Neuronal stem cell (in vitro differentiated cells): Measurements from ENCODE around the gene UBN1.

Source experiments
- DNase-seq: peaks from one replicate; pipeline ENCODE4 v3.0.0-alpha.2; 2013; ENCODE audit warnings: low spot score
- H2AFZ ChIP-seq: one replicate; pipeline ENCODE4 v1.6.1; 2013; ENCODE audit warnings: mild to moderate bottlenecking, low read length, inconsistent platforms
- H2AK5ac ChIP-seq: 2 replicates; pipeline ENCODE4 v1.6.1; 2013; ENCODE audit warnings: low read depth, mild to moderate bottlenecking, inconsistent platforms, low read length, moderate library complexity, mixed read lengths
- H2BK120ac ChIP-seq: 2 replicates; pipeline ENCODE4 v1.6.1; 2013; ENCODE audit warnings: low read depth, mild to moderate bottlenecking, inconsistent platforms, low read length, moderate library complexity, mixed read lengths
- H2BK12ac ChIP-seq: one replicate; pipeline ENCODE4 v1.6.1; 2013; ENCODE audit warnings: low read length, inconsistent platforms
- H2BK15ac ChIP-seq: 2 replicates; pipeline ENCODE4 v1.6.1; 2013; ENCODE audit warnings: mild to moderate bottlenecking, low read length, inconsistent platforms, mixed read lengths
- H2BK5ac ChIP-seq: one replicate; pipeline ENCODE4 v1.6.1; 2013; ENCODE audit warnings: inconsistent platforms, mild to moderate bottlenecking, low read length, moderate library complexity
- H3K14ac ChIP-seq: one replicate; pipeline ENCODE4 v1.6.1; 2013; ENCODE audit warnings: low read length, inconsistent platforms
- H3K18ac ChIP-seq: 2 replicates; pipeline ENCODE4 v1.6.1; 2013; ENCODE audit warnings: low read length, inconsistent platforms
- H3K23ac ChIP-seq: 2 replicates; pipeline ENCODE4 v1.6.1; 2013; ENCODE audit warnings: low read depth, mild to moderate bottlenecking, mixed read lengths, low read length, inconsistent platforms; ENCODE audit not compliant: poor library complexity
- H3K27ac ChIP-seq: replicated peaks from 3 replicates; pipeline ENCODE4 v1.5.1; 2013; ENCODE audit warnings: low read length, inconsistent platforms
- H3K27me3 ChIP-seq, 3 experiments: 2 replicates each; pipeline ENCODE4 v1.6.1; 2013; ENCODE audit warnings: low read length in 3 of 3, mild to moderate bottlenecking in 2 of 3, inconsistent platforms in 1 of 3, low read depth in 1 of 3, mixed read lengths in 1 of 3, moderate library complexity in 1 of 3; ENCODE audit not compliant: control insufficient read depth in 3 of 3, insufficient read depth in 3 of 3
- H3K36me3 ChIP-seq, 2 donors: replicated peaks in 1 of 2; 2 replicates each; pipeline ENCODE4 v1.6.1; 2013; ENCODE audit warnings: low read length in 2 of 2; ENCODE audit not compliant: control insufficient read depth in 2 of 2, insufficient read depth in 2 of 2
- H3K4ac ChIP-seq: 2 replicates; pipeline ENCODE4 v1.6.1; 2013; ENCODE audit warnings: inconsistent platforms, mild to moderate bottlenecking, low read length, moderate library complexity
- H3K4me1 ChIP-seq, 2 donors: 1 replicate in 1 of 2; 2 replicates in 1 of 2; pipeline ENCODE4 v1.6.1; 2013; ENCODE audit warnings: low read length in 2 of 2, low read depth in 1 of 2; ENCODE audit not compliant: control insufficient read depth in 2 of 2, insufficient read depth in 1 of 2
- H3K4me2 ChIP-seq: one replicate; pipeline ENCODE4 v1.6.1; 2013; ENCODE audit warnings: mild to moderate bottlenecking, low read length, inconsistent platforms; ENCODE audit not compliant: insufficient read depth, poor library complexity, severe bottlenecking
- H3K4me3 ChIP-seq, 2 donors: 2 replicates each; pipeline ENCODE4 v1.5.1; 2013; ENCODE audit warnings: low read length in 2 of 2, mild to moderate bottlenecking in 2 of 2, inconsistent platforms in 1 of 2, moderate library complexity in 1 of 2
- H3K79me1 ChIP-seq: one replicate; pipeline ENCODE4 v1.6.1; 2013; ENCODE audit warnings: low read depth, mild to moderate bottlenecking, inconsistent platforms, low read length, moderate library complexity
- H3K9ac ChIP-seq: one replicate; pipeline ENCODE4 v1.6.1; 2013; ENCODE audit warnings: mild to moderate bottlenecking, low read depth, low read length, inconsistent platforms; ENCODE audit not compliant: poor library complexity
- H3K9me3 ChIP-seq, 2 donors: replicated peaks in 1 of 2; 2 replicates each; pipeline versions ENCODE3 to v1.6.1; 2013; ENCODE audit warnings: low read length in 2 of 2, mild to moderate bottlenecking in 2 of 2, inconsistent platforms in 1 of 2, low read depth in 1 of 2, mixed read lengths in 1 of 2, moderate library complexity in 1 of 2; ENCODE audit not compliant: control insufficient read depth in 2 of 2, insufficient read depth in 1 of 2
- H4K8ac ChIP-seq: one replicate; pipeline ENCODE4 v1.6.1; 2013; ENCODE audit warnings: low read depth, mild to moderate bottlenecking, inconsistent platforms, low read length, moderate library complexity
- H4K91ac ChIP-seq: one replicate; pipeline ENCODE4 v1.6.1; 2013; ENCODE audit warnings: low read length, low read depth, mild to moderate bottlenecking, inconsistent platforms; ENCODE audit not compliant: poor library complexity
- WGBS, 2 donors: extraction: QIAGEN DNeasy Blood & Tissue Kit; methylation state at CpG; one replicate each; pipeline ENCODE4 v1.1.7; 2013; ENCODE audit warnings: missing lambda C conversion rate in 2 of 2, mixed read lengths in 1 of 2; ENCODE audit not compliant: insufficient read length in 2 of 2, insufficient replicate concordance in 1 of 2; ENCODE audit errors: extremely low coverage in 2 of 2; 5-methylcytosine and 5-hydroxymethylcytosine counted together

Gene UBN1

GRCh38 chr16:4811773-4812172 is 35.5 kb upstream of the UBN1 start:
- peaks cover 39 to 84% of the 10 kb centered on the region in 2 donors for H3K36me3 ChIP-seq

GRCh38 chr16:4813251-4814003 is 33.9 kb upstream of the UBN1 start:
- Histone ChIP-seq H2BK5ac (no peak overlapping the region), H2AK5ac (no peak overlapping the region), H3K27me3 (no peaks in the 10 kb centered on the region), H3K79me1 (peaks cover 2% of the 10 kb centered on the region), H4K91ac (no peak overlapping the region), H3K9me3 (peaks cover 0 to 2% of the 10 kb centered on the region in 2 donors), H3K23ac (no peak overlapping the region), H4K8ac (no peak overlapping the region), H3K4me3 (no peak overlapping the region), H2BK120ac (no peak overlapping the region), H3K4me1 (no peaks in the 10 kb centered on the region), H3K4me2 (no peak overlapping the region), H3K36me3 (peaks cover 40 to 82% of the 10 kb centered on the region in 2 donors), H2BK12ac (no peak overlapping the region), H3K14ac (no peak overlapping the region), H3K9ac (no peak overlapping the region), H3K27ac (no peak overlapping the region), H3K18ac (no peak overlapping the region), H2BK15ac (no peak overlapping the region), H2AFZ (no peak overlapping the region), H3K4ac (no peak overlapping the region)
- WGBS, 2 donors: no CpG with 5 or more reads among the region's 16 CpGs
- DNase-seq: no peak

More at GRCh38 chr16:4811773-4812172, 35.5 kb upstream of the UBN1 start:
- Histone ChIP-seq H2BK5ac (no peak overlapping the region), H2BK15ac (no peak overlapping the region), H4K91ac (no peak overlapping the region), H3K18ac (no peak overlapping the region), H3K4me2 (no peak overlapping the region), H3K4me3 (no peak overlapping the region), H2AFZ (no peak overlapping the region), H3K9ac (no peak overlapping the region), H2BK120ac (no peak overlapping the region), H3K27me3 (no peaks in the 10 kb centered on the region), H4K8ac (no peak overlapping the region), H3K4me1 (no peaks in the 10 kb centered on the region), H3K27ac (no peak overlapping the region), H2BK12ac (no peak overlapping the region), H2AK5ac (no peak overlapping the region), H3K23ac (no peak overlapping the region), H3K9me3 (peaks cover 0 to 2% of the 10 kb centered on the region in 2 donors), H3K4ac (no peak overlapping the region), H3K14ac (no peak overlapping the region), H3K79me1 (no peaks in the 10 kb centered on the region)
- no peak for DNase-seq
- WGBS, 2 donors: no CpG with 5 or more reads among the region's 9 CpGs

GRCh38 chr16:4814046-4814445 is 33.2 kb upstream of the UBN1 start:
- no peak overlapping the region for H2AK5ac ChIP-seq
- peaks cover 0 to 2% of the 10 kb centered on the region in 2 donors for H3K9me3 ChIP-seq
- no peak overlapping the region for H3K27ac ChIP-seq
- H4K91ac ChIP-seq: no peak overlapping the region
- H3K36me3 ChIP-seq: peaks cover 44 to 82% of the 10 kb centered on the region in 2 donors
- H3K4me1 ChIP-seq: no peaks in the 10 kb centered on the region
- H2BK5ac ChIP-seq: no peak overlapping the region
- no peaks in the 10 kb centered on the region for H3K27me3 ChIP-seq
- H3K4me2 ChIP-seq: no peak overlapping the region
- no peak overlapping the region for H2BK12ac ChIP-seq
- H4K8ac ChIP-seq: no peak overlapping the region
- peaks cover 2% of the 10 kb centered on the region for H3K79me1 ChIP-seq
- no peak overlapping the region for H3K9ac ChIP-seq
- no peak overlapping the region for H2BK120ac ChIP-seq
- no peak overlapping the region for H3K23ac ChIP-seq
- DNase-seq: no peak
- H2BK15ac ChIP-seq: no peak overlapping the region
- H3K4me3 ChIP-seq: no peak overlapping the region
- no peak overlapping the region for H3K18ac ChIP-seq
- H3K14ac ChIP-seq: no peak overlapping the region
- no peak overlapping the region for H3K4ac ChIP-seq
- H2AFZ ChIP-seq: no peak overlapping the region

- Histone ChIP-seq H3K9me3 (peaks cover 0 to 2% of the 10 kb centered on the region in 2 donors), H3K4me2 (no peak overlapping the region), H2AFZ (no peak overlapping the region), H3K9ac (no peak overlapping the region), H2BK15ac (no peak overlapping the region), H4K91ac (no peak overlapping the region), H3K4ac (no peak overlapping the region), H2BK12ac (no peak overlapping the region), H3K79me1 (peaks cover 2% of the 10 kb centered on the region), H3K36me3 (peaks cover 49 to 83% of the 10 kb centered on the region in 2 donors), H3K14ac (no peak overlapping the region), H3K18ac (no peak overlapping the region), H4K8ac (no peak overlapping the region), H3K27ac (no peak overlapping the region), H3K4me1 (no peaks in the 10 kb centered on the region), H2BK5ac (no peak overlapping the region), H2BK120ac (no peak overlapping the region), H3K4me3 (peak overlapping the region in 1 of 2 donors; percentile 50), H3K23ac (no peak overlapping the region), H2AK5ac (no peak overlapping the region), H3K27me3 (no peaks in the 10 kb centered on the region)
- WGBS, 2 donors: no CpG with 5 or more reads among the region's 16 CpGs
- DNase-seq: no peak
Observed at GRCh38 chr16:4814542-4815173, 32.6 kb upstream of the UBN1 start.
